PFSK-1 (cell line): ENCODE measurements around the gene PSMA7.

Experiments
- POLR2AphosphoS5 ChIP-seq: IDR thresholded peaks from 2 replicates; pipeline ENCODE4 v1.6.1; 2012; ENCODE audit warnings: low read depth, mild to moderate bottlenecking, control low read depth, low read length, moderate library complexity
- REST ChIP-seq, 2 experiments: IDR thresholded peaks; 2 replicates each; pipeline versions ENCODE4 v1.6.1 to v1.8.0; 2011 to 2012; ENCODE audit warnings: low read depth in 2 of 2, low read length in 2 of 2, control low read depth in 1 of 2, inconsistent platforms in 1 of 2, mild to moderate bottlenecking in 1 of 2, moderate library complexity in 1 of 2; ENCODE audit not compliant: insufficient read depth in 1 of 2
- SIN3A ChIP-seq: IDR thresholded peaks from 2 replicates; pipeline ENCODE4 v1.6.1; 2012; ENCODE audit warnings: mild to moderate bottlenecking, low read length, moderate library complexity, borderline replicate concordance; ENCODE audit not compliant: insufficient read depth

DNA sequence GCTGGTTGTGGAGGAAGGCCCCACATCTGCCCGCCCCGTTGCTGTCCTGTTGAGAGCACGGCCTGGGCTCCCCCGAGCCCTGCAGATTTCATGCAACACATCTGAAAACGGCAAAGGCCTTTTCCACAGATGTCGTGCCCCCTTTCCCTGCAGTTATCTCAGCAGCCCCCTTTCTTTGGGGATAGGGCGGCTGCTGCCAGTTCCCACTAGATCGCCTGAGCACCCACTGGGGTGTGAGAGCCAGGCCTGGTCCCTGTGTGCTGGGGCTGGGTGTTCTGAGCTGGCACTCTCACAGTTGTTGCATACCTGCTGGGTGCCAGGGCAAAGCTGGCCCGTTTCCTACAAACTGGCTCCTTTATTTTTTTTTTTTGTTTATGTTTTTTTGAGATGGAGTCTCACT lies 27.3 kb upstream of the PSMA7 start:
- TF ChIP-seq POLR2AphosphoS5 (no peak), SIN3A (no peak), REST (IDR thresholded peaks at IDR 0.05; ENCODE audit: insufficient read depth in 1 of 2, low read depth in 2 of 2, low read length in 2 of 2) (no peak)
